ENCODE measurements around the gene FAT1.

Gene FAT1

DNA sequence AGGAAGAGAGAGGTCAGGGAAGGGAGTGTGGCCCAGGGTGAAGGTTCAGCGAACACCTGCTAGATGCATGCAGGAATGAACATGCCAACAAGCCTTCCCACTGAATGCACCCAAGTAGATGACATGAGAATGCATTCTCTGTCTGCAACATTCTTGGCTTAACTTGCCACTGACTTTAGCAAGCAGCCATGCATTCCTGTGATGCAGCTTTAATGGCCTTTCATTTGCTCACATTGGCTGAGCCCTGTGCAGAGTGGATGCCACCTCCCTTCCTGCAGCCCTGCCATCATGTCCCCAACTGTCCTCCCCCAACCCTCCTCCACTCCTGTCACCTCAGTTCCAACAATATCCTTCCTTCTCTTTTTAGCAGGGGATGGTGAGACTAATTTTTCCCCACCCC, 143.0 kb downstream of the FAT1 start:
- TF ChIP-seq, protein P1, sequence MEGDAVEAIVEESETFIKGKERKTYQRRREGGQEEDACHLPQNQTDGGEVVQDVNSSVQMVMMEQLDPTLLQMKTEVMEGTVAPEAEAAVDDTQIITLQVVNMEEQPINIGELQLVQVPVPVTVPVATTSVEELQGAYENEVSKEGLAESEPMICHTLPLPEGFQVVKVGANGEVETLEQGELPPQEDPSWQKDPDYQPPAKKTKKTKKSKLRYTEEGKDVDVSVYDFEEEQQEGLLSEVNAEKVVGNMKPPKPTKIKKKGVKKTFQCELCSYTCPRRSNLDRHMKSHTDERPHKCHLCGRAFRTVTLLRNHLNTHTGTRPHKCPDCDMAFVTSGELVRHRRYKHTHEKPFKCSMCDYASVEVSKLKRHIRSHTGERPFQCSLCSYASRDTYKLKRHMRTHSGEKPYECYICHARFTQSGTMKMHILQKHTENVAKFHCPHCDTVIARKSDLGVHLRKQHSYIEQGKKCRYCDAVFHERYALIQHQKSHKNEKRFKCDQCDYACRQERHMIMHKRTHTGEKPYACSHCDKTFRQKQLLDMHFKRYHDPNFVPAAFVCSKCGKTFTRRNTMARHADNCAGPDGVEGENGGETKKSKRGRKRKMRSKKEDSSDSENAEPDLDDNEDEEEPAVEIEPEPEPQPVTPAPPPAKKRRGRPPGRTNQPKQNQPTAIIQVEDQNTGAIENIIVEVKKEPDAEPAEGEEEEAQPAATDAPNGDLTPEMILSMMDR (IDR thresholded peaks at IDR 0.05; ENCODE audit: borderline replicate concordance, insufficient read depth, low read depth, low read length): no peak
- H3K4me3 ChIP-seq (ENCODE audit: low read depth, low read length): no peak overlapping the region

DNA sequence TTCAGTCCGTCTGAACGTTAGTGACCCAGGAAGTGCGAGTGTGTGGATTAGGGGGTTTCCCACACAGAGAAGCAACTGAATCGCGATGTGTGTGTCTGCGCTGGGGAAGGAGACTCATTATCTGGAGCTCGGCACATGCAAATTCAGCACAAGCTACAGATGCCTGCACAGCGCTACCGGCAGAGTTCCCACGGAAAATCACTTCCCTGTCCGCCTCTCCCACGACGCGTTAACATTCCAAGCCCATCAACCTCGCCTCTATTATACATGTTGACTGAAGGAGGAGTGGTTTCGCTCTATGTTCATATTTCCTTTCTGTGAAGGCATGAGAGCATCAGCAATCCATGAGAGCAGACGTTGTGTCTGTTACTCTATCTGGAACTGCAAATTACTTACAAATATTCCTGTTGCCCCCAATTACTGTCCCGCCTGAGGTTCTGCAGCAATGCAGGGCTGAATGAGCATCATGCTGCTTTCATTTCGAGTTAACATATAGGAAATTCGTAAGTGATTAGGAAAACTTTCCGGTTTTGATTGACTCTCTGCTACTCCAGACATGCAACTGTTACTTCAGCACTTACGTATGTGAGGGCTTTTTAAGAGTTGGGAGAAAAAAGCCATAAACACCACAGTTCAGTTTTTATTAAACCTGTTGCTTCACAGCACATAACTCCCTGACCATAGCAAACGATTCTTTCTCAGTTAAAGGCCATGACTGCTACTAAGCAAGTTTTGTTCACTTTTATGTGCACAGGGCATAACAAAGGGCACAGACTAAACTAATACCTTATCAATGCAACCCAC, 153.3 kb downstream of the FAT1 start:
- H3K4me3 ChIP-seq (ENCODE audit: low read depth, low read length): no peak overlapping the region
- TF ChIP-seq, protein P1 (IDR thresholded peaks at IDR 0.05; ENCODE audit: borderline replicate concordance, insufficient read depth, low read depth, low read length): no peak

DNA sequence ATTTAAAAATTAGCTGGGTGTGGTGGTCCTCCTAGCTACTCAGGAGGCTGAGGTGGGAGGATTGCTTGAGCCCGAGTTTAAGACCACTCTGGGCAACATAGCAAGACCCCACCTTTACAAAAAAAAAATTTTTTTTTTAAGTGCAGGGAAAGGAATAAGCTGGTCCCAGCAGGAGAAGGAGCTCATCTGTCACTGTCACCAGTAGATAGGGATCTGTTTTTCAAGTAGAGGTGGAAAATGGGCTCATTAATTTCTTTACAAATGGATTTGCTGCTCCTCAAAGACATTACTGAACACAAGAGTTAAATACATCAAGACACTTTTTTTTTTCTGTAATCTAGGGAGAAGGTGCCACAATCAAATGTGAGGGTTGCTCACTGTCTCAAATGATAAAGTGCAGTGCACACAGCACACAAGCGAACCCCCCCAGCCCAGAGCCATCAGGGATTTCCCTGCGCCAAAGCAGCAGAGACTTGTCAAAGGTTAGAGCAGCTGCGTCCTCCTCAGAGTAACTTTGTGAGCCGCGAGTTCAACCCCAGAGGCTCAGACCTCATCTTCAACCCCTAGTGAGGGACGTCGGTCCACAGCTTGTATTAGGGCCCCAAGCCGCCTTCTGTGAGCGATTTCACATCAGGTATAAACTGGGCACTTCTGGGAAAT, 154.0 kb downstream of the FAT1 start:
- no peak overlapping the region for H3K4me3 ChIP-seq (ENCODE audit: low read depth, low read length)
- TF ChIP-seq, protein P1 (IDR thresholded peaks at IDR 0.05; ENCODE audit: borderline replicate concordance, insufficient read depth, low read depth, low read length): no peak

DNA sequence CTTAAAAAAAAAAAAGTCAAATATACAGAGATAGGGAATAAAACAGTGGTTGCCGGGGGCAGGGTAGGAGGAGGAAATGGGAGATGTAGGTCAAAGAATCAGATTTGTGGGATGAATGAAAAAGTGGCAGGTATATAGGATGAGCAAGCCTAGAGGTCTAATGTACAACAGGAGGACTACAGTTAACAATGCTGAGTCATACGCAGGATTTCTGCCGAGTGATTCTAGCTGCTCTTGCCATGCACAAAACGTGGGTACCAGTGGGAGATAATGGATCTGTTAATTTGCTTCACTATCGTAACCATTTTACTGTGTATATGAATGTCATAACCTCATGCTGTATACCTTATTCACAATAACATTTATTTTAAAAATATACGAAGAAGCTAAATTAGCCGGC, 157.6 kb downstream of the FAT1 start:
- H3K4me3 ChIP-seq (ENCODE audit: low read depth, low read length): no peak overlapping the region
- TF ChIP-seq, protein P1 (IDR thresholded peaks at IDR 0.05; ENCODE audit: borderline replicate concordance, insufficient read depth, low read depth, low read length): no peak

DNA sequence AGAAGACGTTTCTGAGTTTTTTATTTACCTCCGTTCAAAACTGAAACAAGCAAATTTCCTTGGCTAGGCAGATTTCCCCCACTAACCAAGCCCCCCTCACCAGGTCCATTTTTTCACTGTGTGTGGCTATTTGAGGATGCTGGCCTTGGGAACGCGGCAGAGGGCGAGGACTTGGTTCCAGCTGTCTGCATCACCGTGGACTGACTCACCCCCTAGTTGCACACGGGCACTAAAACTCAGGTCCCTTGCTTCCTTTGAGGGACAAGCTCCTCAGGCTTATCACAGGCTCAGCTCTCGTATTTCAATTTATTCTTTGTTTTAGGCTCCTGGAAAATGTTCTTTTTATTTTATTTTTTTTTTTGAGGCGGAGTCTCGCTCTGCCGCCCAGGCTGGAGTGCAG, 159.9 kb downstream of the FAT1 start:
- TF ChIP-seq, protein P1 (IDR thresholded peaks at IDR 0.05; ENCODE audit: borderline replicate concordance, insufficient read depth, low read depth, low read length): no peak
- H3K4me3 ChIP-seq (ENCODE audit: low read depth, low read length): no peak overlapping the region

DNA sequence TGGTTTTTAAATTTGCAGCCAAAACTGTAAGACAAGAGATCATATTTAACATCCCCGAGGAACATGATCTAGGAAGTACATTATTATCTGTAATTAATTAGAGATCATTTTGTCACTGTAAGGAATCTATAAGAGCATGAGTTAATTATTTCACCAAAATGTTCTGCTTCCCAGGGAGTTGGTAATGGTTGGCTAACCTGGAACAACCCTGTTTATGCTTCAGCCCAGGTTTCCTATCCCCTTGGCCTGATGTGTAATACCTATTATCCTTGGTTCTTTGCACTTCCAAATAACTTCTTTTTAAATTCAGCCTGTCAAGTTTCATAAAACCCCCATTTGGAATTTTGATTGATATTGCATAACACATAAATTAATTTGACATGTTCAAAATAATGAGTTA, 161.9 kb downstream of the FAT1 start:
- TF ChIP-seq, protein P1 (IDR thresholded peaks at IDR 0.05; ENCODE audit: borderline replicate concordance, insufficient read depth, low read depth, low read length): no peak
- H3K4me3 ChIP-seq (ENCODE audit: low read depth, low read length): no peak overlapping the region

DNA sequence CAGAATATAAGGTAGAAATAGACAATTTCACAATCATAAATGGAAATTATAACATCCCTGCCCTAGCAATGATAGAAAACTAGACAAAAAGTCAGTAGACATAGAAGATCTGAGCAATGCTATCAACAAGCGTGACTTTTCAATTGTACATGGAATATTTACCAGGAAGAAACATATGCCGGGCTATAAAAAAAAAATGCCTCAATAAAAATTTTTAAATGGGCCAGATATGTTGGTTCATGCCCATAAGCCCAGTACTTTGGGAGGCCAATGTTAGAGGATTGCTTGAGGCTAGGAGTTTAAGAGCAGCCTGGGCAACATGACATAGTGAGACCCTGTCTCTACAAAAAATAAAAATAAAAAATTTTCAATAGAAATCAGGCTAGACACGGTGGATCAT, 163.0 kb downstream of the FAT1 start:
- no peak overlapping the region for H3K4me3 ChIP-seq (ENCODE audit: low read depth, low read length)
- TF ChIP-seq, protein P1 (IDR thresholded peaks at IDR 0.05; ENCODE audit: borderline replicate concordance, insufficient read depth, low read depth, low read length): no peak

Data from GM12875 (cell line).